Progenitor cell of endocrine pancreas (in vitro differentiated cells): ENCODE data around the gene PARP4. TPM values are rescaled to one million over a fixed set of nuclear protein-coding genes. Genes with fewer than 3 reads are reported as not detected.
A peak's percentile ranks its signal among the peaks of the same experiment; 100 is the strongest.
"Not testable (repeated sequence)": the region's sequence is repeated elsewhere in the genome, so short reads cannot be mapped to it uniquely, and the experiment has no call there.

Experiments
- DNase-seq: peaks from one replicate; pipeline ENCODE4 v3.0.0; 2021; ENCODE audit warnings: low spot score; ENCODE audit not compliant: unreplicated experiment
- H3K27ac Mint-ChIP-seq: 2 replicates; pipeline ENCODE4 v1.8.0; 2021; ENCODE audit warnings: mild to moderate bottlenecking, moderate library complexity, mixed read lengths
- H3K27me3 Mint-ChIP-seq: 2 replicates; pipeline ENCODE4 v1.8.0; 2021; ENCODE audit warnings: mixed read lengths
- H3K36me3 Mint-ChIP-seq: 2 replicates; pipeline ENCODE4 v1.8.0; 2022; ENCODE audit warnings: mixed read lengths; ENCODE audit not compliant: insufficient read depth
- H3K4me1 Mint-ChIP-seq: 2 replicates; pipeline ENCODE4 v1.8.0; 2021; ENCODE audit warnings: low read depth, mixed read lengths
- H3K4me3 Mint-ChIP-seq: 2 replicates; pipeline ENCODE4 v1.8.0; 2021; ENCODE audit warnings: low read depth, mild to moderate bottlenecking, moderate library complexity, mixed read lengths
- H3K9me3 Mint-ChIP-seq: 2 replicates; pipeline ENCODE4 v1.8.0; 2021; ENCODE audit warnings: low read depth, mixed read lengths
- total RNA-seq: library from RNA; stranded (reverse); gene quantifications from 2 replicates; pipeline ENCODE4 v1.2.1, GENCODE V29; 2021
- TF ChIP-seq, protein P1 (sequence below): fragments of 200-600 bp; sonication (generic); IDR thresholded peaks from one replicate; pipeline ENCODE4 v1.5.0; 2021; ENCODE audit warnings: antibody characterized with exemption, mild to moderate bottlenecking; ENCODE audit not compliant: unreplicated experiment

PARP4 gene
- total RNA-seq, 1 donor from 2014 or later: 47.3 TPM

DNA sequence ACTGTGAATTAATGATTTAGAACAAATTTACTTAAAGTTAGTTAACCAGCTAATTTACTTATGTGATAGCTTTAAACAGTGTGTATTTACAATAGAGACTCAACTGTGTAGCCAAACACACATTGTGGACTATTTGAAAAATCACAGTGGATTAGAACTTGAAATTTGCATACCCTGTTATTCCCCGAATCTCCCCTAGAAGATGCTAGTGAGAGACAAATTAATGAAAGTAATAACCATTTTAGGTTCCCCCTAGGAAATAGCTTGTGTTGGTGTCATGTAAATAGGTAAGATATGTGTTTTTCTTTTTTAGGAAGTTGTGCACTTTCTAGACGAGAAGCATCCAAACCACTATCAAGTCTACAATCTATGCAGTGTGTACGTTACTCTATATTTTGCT is 104.7 kb downstream of the PARP4 start:
- Mint-ChIP-seq H3K27ac (no peak overlapping the region), H3K36me3 (no peaks in the 10 kb centered on the region), H3K27me3 (peaks cover 8% of the 10 kb centered on the region), H3K4me1 (no peaks in the 10 kb centered on the region), H3K9me3 (no peaks in the 10 kb centered on the region), H3K4me3 (no peak overlapping the region)
- DNase-seq: no peak
- TF ChIP-seq, protein P1, sequence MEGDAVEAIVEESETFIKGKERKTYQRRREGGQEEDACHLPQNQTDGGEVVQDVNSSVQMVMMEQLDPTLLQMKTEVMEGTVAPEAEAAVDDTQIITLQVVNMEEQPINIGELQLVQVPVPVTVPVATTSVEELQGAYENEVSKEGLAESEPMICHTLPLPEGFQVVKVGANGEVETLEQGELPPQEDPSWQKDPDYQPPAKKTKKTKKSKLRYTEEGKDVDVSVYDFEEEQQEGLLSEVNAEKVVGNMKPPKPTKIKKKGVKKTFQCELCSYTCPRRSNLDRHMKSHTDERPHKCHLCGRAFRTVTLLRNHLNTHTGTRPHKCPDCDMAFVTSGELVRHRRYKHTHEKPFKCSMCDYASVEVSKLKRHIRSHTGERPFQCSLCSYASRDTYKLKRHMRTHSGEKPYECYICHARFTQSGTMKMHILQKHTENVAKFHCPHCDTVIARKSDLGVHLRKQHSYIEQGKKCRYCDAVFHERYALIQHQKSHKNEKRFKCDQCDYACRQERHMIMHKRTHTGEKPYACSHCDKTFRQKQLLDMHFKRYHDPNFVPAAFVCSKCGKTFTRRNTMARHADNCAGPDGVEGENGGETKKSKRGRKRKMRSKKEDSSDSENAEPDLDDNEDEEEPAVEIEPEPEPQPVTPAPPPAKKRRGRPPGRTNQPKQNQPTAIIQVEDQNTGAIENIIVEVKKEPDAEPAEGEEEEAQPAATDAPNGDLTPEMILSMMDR: peak; percentile 20

DNA sequence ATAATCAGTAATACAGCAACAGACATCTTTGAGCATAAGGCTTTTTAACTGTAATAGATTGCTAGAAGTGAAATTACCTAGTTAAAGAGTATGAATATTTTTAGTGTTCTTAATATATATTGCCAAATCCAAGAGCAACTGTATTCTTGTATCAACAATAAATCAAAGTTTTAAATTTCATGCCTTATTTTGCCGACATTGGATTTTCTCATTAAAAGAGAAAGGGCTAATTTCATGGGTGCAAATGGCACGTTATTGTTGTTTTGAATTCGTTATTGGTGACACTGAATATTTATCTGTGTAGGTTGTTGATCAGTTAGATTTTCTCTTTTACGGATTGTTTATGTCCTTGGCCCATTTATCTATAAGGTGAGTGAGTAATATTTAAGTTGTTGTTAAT is 106.1 kb downstream of the PARP4 start:
- DNase-seq: no peak
- TF ChIP-seq, protein P1: no peak
- H3K4me1 Mint-ChIP-seq: no peaks in the 10 kb centered on the region
- peaks cover 8% of the 10 kb centered on the region for H3K27me3 Mint-ChIP-seq
- H3K9me3 Mint-ChIP-seq: no peaks in the 10 kb centered on the region
- no peaks in the 10 kb centered on the region for H3K36me3 Mint-ChIP-seq
- H3K4me3 Mint-ChIP-seq: no peak overlapping the region
- no peak overlapping the region for H3K27ac Mint-ChIP-seq

DNA sequence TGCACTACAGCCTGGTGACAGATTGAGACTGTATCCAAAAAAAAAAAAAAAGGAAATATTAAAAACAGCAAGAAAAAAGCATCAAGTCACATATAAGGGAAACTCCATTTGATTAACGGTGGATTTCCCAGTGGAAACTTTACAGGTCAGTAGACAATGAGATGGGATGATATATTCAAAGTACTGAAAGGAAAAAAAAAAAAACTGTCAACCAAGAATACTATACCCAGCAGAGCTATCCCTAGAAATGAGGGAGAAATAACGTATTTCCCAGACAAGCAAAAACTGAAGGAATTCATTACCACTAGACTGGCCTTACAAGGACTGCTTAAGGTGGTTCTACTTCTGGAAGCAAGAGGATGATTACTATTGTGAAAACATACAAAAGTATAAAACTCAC is 115.8 kb downstream of the PARP4 start:
- Mint-ChIP-seq H3K4me1 (no peaks in the 10 kb centered on the region), H3K36me3 (peaks cover 2% of the 10 kb centered on the region), H3K27me3 (no peaks in the 10 kb centered on the region), H3K27ac (no peak overlapping the region), H3K9me3 (peaks cover 14% of the 10 kb centered on the region), H3K4me3 (no peak overlapping the region)
- TF ChIP-seq, protein P1: no peak
- no peak for DNase-seq

DNA sequence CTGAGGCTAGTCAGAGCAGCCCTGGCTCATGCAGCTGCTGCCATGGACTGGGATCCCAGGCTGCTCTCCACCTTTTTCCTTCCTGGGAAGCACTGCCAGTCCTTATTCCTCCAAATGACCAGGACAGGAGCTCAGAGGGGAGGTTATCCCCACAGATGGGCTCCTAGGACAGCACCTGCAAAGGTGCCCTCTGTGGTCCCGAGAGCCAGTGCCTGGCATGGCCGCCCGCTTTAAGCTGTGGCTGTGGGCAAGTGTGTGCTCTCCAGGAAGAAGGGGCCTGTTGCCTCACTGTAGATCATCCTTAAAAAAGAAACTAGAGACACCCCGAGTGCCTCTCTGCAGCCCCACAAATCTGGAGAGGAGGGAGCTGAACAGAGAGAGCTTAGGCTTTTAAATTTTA is 119.6 kb downstream of the PARP4 start:
- Mint-ChIP-seq H3K4me1 (no peaks in the 10 kb centered on the region), H3K9me3 (peaks cover 14% of the 10 kb centered on the region), H3K36me3 (peaks cover 2% of the 10 kb centered on the region), H3K4me3 (no peak overlapping the region), H3K27me3 (peaks cover 2% of the 10 kb centered on the region), H3K27ac (no peak overlapping the region)
- TF ChIP-seq, protein P1: no peak
- no peak for DNase-seq

DNA sequence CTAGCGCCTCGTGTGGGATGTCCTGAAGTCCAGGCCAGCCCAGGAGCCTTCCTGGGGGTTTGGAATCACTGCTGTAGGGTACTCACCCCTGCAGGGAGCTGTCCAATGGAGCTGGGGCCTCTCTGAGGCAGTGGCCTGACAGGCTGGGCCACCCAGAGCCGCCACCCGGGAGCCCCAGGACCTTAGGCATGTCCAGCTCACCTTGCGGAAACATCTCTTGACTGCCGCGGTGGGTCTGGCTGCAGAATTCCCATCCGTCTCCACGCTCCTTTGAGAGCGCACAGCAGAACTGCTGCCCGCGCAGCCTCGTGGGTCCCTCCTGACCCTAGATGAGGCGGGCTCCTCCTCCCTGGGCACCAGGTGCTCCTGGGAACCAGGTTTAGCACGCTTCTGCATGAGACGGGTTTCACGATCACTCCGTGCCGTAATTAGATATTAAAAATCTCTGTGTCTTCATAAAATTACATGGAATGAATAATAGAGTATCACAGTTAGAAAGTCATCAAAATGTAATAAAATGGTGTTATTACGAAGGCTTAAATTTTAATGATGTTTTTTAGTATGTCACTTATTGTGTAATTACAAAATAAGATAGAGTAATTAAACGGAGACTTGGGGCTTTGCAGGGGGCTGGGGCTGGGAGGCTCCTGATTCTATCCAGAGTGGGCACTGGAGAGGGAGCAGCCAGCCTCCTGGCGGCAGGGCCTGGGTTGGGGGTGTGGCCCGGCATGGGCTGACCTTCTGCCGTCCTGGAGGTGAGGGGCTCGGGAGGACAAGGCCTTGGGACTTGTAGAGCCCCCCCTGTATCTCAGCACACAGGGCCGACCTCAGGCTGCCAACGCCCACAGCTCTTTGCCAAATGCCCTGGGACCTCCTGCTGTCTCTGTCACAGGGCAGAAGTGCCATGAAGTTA is 120.6 kb downstream of the PARP4 start:
- H3K4me3 Mint-ChIP-seq, H3K27me3 Mint-ChIP-seq, DNase-seq, H3K4me1 Mint-ChIP-seq, H3K36me3 Mint-ChIP-seq, H3K27ac Mint-ChIP-seq, H3K9me3 Mint-ChIP-seq: not testable (repeated sequence)

DNA sequence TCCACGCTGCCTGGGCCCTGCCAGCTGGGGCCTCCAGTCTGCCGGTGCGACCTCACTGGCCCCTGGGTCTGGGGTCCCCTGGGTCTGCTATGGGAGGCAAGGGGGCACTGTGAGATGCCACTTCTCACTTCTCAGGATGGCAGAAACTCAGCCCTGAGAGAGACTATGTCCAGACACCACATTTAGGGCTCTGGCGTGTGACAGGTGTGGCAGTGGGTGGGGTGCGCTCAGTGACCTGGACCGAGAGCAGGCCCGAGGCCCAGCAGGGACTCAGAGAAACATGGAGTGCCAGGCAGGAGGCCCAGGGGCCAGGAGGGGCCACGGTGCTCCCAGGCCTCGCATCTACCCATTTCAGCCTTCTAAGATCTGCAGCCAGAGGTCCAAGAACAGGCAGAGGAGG is 121.8 kb downstream of the PARP4 start:
- H3K4me3 Mint-ChIP-seq, H3K27me3 Mint-ChIP-seq, DNase-seq, H3K27ac Mint-ChIP-seq, H3K4me1 Mint-ChIP-seq, H3K9me3 Mint-ChIP-seq, H3K36me3 Mint-ChIP-seq: not testable (repeated sequence)
